ENCODE measurements around the gene AUNIP. TPM values are rescaled to one million over a fixed set of nuclear protein-coding genes. Genes with fewer than 3 reads are reported as not detected.

The AUNIP gene
- total and polyA plus RNA-seq, 10 donors, result 0.07 to 1.3 (median 0.61) TPM; not detected in 3

GRCh38 chr1:25802915-25803314 lies 56.3 kb downstream of the AUNIP start:
- no peaks in the 10 kb centered on the region for H3K27me3 ChIP-seq (replicated peaks in 1 of 7)
- no peak for TF ChIP-seq POLR2AphosphoS5 (IDR thresholded peaks at IDR 0.05)
- DNase-seq, result no peak
- peaks cover 0 to 32% (median 0%) of the 10 kb centered on the region in 6 donors for H3K36me3 ChIP-seq
- intact Hi-C loops (cut with DNase I; ENCODE audit: low total_unique reads), result loop anchor here (5.0 to 10.0 kb wide), 2 partner anchors 191 to 278 kb away; no protein-coding TSS in a partner anchor
- 54 to 70% (median 55%) methylated on average over 5 to 6 of the region's 6 CpGs for WGBS, 5 donors
- no peak overlapping the region for H3K4me3 ChIP-seq
- H3K4me1 ChIP-seq, result peaks cover 20 to 94% (median 80%) of the 10 kb centered on the region in 6 donors
- no peaks in the 10 kb centered on the region for H3K9me3 ChIP-seq
- H3K27ac ChIP-seq, result peak overlapping the region in 1 of 8 donors; percentile 46

- intact Hi-C loops (cut with DNase I; ENCODE audit: low total_unique reads), result loop anchor here (5.0 to 10.0 kb wide), 2 partner anchors 189 to 276 kb away; no protein-coding TSS in a partner anchor
- WGBS, 5 donors, result 55 to 71% (median 63%) methylated on average over 15 of the region's 15 CpGs
- Histone ChIP-seq H3K36me3 (peaks cover 0 to 12% (median 0%) of the 10 kb centered on the region in 6 donors), H3K27ac (peak overlapping the region in 5 of 8 donors; percentile 63 to 86 (median 68)), H3K4me3 (peak overlapping the region; percentile 36 to 76 (median 45)), H3K27me3 (replicated peaks in 1 of 7) (no peaks in the 10 kb centered on the region), H3K9me3 (no peaks in the 10 kb centered on the region), H3K4me1 (peaks cover 25 to 94% (median 76%) of the 10 kb centered on the region in 6 donors)
- no peak for DNase-seq
- no peak for TF ChIP-seq POLR2A (IDR thresholded peaks at IDR 0.05)
- TF ChIP-seq POLR2AphosphoS5 (IDR thresholded peaks at IDR 0.05), result no peak
- no peak for TF ChIP-seq CTCF (IDR thresholded peaks at IDR 0.05 in 8 of 11, conservative IDR thresholded peaks at IDR 0.05 in 3 of 11)
Measured at GRCh38 chr1:25800703-25801377, 58.4 kb downstream of the AUNIP start.

- peaks cover 0 to 5% (median 0%) of the 10 kb centered on the region in 6 donors for H3K36me3 ChIP-seq
- peaks cover 21 to 92% (median 68%) of the 10 kb centered on the region in 6 donors for H3K4me1 ChIP-seq
- TF ChIP-seq CTCF (IDR thresholded peaks at IDR 0.05 in 8 of 11, conservative IDR thresholded peaks at IDR 0.05 in 3 of 11), result no peak
- peak; percentile 68 to 80 (median 78) for TF ChIP-seq POLR2AphosphoS5 (IDR thresholded peaks at IDR 0.05)
- H3K27me3 ChIP-seq (replicated peaks in 1 of 7), result no peaks in the 10 kb centered on the region
- WGBS, 5 donors, result 1 to 3% (median 1%) methylated on average over 15 to 91 of the region's 91 CpGs
- no peaks in the 10 kb centered on the region for H3K9me3 ChIP-seq
- peak within 1 kb of the TSS; percentile 39 to 76 (median 46) for H3K4me3 ChIP-seq
- DNase-seq, result peak; percentile 88
- peak within 1 kb of the TSS; percentile 37 to 86 (median 77) for H3K27ac ChIP-seq
- intact Hi-C loops (cut with DNase I; ENCODE audit: low total_unique reads), result loop anchor here (5.0 to 10.0 kb wide), 3 partner anchors 188 to 298 kb away; no protein-coding TSS in a partner anchor
Measured at GRCh38 chr1:25799935-25800702, 59.1 kb downstream of the AUNIP start, which contains the start of gene SELENON. TSS of gene SELENON (plus strand) at chr1:25800193. CDS start at chr1:25800231, 38 bp downstream.

GRCh38 chr1:25799352-25799934 lies 59.8 kb downstream of the AUNIP start:
- intact Hi-C loops (cut with DNase I; ENCODE audit: low total_unique reads), result loop anchor here (5.0 kb wide), 1 partner anchor 297 kb away; no protein-coding TSS in a partner anchor
- Histone ChIP-seq H3K4me3 (peak overlapping the region; percentile 8 to 76 (median 44)), H3K36me3 (no peaks in the 10 kb centered on the region), H3K4me1 (peaks cover 21 to 86% (median 62%) of the 10 kb centered on the region in 6 donors), H3K27me3 (replicated peaks in 1 of 7) (no peaks in the 10 kb centered on the region), H3K27ac (peak overlapping the region; percentile 37 to 86 (median 77)), H3K9me3 (no peaks in the 10 kb centered on the region)
- DNase-seq, result no peak
- WGBS, 5 donors, result 30 to 38% (median 34%) methylated on average over 10 to 12 of the region's 12 CpGs
- TF ChIP-seq CTCF (IDR thresholded peaks at IDR 0.05 in 8 of 11, conservative IDR thresholded peaks at IDR 0.05 in 3 of 11) (no peak), POLR2AphosphoS5 (IDR thresholded peaks at IDR 0.05) (no peak), POLR2A (IDR thresholded peaks at IDR 0.05) (no peak)
